Islet precursor cell (in vitro differentiated cells): ENCODE results near the gene CTNND2.
A peak's percentile ranks its signal among the peaks of the same experiment; 100 is the strongest.

ENCODE experiments used
- DNase-seq: peaks from one replicate; pipeline ENCODE4 v3.0.0-alpha.2; 2018

CTNND2 gene

GRCh38 chr5:11777096-11777495 lies 127.2 kb downstream of the CTNND2 start:
- DNase-seq, result no peak

GRCh38 chr5:11770310-11770709 lies 133.9 kb downstream of the CTNND2 start:
- DNase-seq, result no peak

GRCh38 chr5:11760934-11761603 lies 143.2 kb downstream of the CTNND2 start:
- no peak for DNase-seq

- no peak for DNase-seq
Measured at GRCh38 chr5:11758321-11758720, 145.9 kb downstream of the CTNND2 start.

DNA sequence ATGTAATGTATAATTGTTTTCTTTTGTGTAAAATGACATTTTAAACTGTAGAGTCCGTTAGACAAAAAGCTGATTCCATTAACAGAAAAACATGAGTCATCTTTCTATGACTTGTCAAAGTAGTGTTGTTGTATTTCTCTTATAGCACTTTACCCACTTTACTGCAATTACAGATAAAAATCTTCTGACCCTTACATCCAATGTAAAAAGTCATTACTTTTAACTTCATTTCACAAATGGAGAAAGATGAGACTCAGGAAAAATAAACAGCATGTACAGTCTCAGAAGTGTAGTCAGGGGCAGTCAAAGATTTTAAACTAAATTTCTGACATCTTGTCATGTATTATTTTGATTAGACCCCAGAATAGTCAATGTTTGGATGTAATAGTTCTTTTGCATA lies 146.6 kb downstream of the CTNND2 start:
- DNase-seq, result no peak

GRCh38 chr5:11737010-11737409 lies 167.2 kb downstream of the CTNND2 start:
- DNase-seq, result no peak

DNA sequence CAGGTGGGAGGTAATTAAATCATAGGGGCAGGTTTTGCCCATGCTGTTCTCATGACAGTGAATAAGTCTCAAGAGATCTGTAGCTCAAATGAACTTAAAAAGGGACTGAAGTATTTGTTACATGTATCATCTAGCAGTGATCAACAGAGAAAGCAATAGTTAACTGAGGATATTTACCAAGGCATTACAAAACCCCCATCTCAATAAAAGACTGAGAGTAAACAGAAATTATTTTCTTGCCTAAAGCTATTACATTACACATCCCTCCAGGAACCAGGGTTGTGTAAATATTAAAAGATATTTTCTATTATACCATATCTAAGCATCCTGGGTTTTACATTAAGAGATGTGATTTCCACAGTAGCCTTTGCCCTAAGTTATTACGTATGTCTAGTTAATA lies 169.9 kb downstream of the CTNND2 start:
- DNase-seq, result no peak

- DNase-seq, result no peak
Measured at GRCh38 chr5:11733840-11734192, 170.4 kb downstream of the CTNND2 start.

DNA sequence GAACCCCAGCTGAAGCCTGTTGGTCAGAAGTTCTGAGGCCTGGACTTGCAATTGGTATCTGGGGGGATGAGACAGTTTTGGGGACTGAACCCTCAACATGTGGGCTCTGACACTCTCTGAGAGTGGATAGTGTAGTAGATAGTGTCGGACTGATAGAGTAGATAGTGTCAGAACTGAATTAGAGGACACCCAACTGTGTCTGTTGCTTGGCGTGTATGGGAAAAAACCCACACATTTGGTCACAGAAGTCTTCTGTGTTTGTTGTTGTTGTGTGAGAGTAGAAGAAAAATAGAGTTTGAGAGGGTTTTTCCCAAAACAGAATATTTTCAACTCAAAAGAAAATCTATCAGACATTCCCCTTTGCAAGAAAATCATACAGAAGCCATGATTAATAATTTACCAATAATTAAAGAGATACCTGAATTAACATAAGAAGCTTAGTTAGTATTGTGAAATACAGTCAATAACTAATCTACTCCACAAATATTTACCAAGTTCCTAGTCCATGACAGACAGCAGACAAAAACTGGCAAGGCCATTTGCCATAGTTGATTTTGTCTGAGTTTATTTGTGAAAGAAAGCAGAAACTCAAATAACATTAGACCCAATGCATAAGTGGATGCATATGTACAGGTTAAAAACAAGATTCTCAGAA lies 170.9 kb downstream of the CTNND2 start:
- no peak for DNase-seq

- peak; percentile 77 for DNase-seq
Measured at GRCh38 chr5:11724940-11725339, 179.3 kb downstream of the CTNND2 start.

GRCh38 chr5:11719888-11720481 lies 184.3 kb downstream of the CTNND2 start:
- DNase-seq, result peak; percentile 89

- no peak for DNase-seq
Measured at GRCh38 chr5:11715461-11716196, 188.6 kb downstream of the CTNND2 start.

GRCh38 chr5:11711932-11712331 lies 192.3 kb downstream of the CTNND2 start:
- DNase-seq, result no peak

GRCh38 chr5:11709021-11709420 lies 195.2 kb downstream of the CTNND2 start:
- peak; percentile 80 for DNase-seq

DNA sequence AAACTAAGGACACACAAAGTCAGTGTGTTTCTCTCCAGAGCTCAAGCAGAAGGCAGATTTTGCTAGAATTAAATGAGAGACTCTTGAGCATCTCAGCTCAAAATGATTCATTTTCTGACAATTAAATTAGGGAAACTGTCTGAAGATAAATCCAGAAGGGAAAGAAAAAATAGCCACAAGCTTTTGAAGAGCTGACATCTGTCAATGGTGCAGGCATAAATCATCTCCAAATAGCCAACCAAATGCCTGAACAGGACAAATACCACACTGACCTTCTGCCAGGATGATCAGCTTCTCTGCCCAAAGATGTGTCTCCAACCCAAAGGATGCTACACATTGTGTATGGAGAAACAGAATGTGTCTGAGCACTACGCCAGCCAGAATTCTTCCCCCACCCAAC lies 199.3 kb downstream of the CTNND2 start:
- DNase-seq, result no peak

DNA sequence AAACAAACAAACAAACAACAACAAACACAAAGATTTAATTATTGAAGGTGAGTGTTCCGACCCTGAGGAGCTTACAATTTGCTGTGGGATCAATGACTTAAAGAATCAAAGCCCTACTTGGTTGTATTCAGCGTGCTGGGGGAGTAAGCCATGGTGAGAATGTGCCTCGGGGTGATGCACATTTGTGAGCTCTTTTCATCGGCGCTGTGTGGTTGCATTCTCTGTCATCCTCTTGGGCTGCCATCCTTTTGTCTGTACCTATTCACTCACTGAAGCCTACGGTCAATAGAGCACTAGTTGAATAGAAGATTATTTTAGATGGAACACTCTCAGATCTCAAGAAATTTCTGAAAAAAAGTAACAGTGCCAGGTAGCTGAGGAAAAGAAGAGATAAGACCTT lies 203.9 kb downstream of the CTNND2 start:
- no peak for DNase-seq

DNA sequence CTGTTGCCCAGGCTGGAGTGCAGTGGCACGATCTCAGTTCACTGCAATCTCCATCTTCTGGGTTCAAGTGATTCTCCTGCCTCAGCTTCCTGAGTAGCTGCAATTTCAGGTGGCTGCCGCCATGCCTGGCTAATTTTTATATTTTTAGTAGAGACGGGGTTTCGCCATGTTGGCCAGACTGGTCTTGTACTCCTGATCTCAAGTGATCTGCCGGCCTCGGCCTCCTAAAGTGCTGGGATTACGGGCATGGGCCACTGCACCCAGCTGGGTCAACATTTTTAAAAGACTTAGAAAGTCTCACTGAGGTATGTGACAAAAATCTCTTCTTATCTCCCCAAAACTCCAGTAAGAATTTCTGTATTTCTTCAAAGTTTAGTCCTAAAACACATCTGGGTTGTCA lies 211.6 kb downstream of the CTNND2 start:
- no peak for DNase-seq

DNA sequence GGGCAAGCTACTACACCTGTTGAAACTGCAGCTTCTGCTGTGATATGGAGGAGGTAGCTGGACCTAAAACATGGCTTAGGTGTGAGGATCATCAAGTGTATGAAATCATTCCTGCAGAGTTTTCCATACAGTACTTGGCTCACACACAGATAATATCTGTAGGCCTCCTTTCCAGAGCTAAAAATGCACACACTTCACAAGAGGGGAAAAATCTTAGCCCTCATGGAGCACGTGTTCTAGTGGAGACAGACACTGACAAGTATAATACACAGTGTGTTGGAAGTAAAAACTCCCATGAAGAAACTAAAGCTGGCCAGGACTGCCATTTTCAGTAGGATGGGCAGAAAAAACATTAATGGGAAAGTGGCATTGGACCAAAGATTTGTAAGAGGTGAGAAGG lies 216.7 kb downstream of the CTNND2 start:
- DNase-seq, result no peak

GRCh38 chr5:11684607-11685006 lies 219.6 kb downstream of the CTNND2 start:
- no peak for DNase-seq

GRCh38 chr5:11683666-11684065 lies 220.6 kb downstream of the CTNND2 start:
- no peak for DNase-seq

GRCh38 chr5:11681796-11682195 lies 222.4 kb downstream of the CTNND2 start:
- peak; percentile 91 for DNase-seq

DNA sequence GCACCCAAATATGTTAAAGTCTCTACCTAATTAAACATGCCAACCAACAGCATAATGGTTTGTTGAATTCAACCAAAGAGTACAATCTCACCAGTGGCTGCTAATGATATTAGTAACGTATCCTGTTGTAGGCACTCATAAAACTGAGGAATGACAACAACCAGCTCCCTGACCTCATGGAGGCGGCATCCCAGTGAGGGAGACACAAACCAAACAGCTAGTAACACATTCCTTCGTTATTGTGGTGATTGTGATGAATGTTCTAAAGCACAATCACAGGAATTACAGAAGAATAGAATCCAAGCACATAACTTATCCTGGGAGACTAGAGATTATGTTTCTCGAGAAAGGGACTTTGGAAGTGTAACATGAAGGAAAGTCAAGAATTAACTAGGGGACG lies 224.6 kb downstream of the CTNND2 start:
- DNase-seq, result peak; percentile 69

DNA sequence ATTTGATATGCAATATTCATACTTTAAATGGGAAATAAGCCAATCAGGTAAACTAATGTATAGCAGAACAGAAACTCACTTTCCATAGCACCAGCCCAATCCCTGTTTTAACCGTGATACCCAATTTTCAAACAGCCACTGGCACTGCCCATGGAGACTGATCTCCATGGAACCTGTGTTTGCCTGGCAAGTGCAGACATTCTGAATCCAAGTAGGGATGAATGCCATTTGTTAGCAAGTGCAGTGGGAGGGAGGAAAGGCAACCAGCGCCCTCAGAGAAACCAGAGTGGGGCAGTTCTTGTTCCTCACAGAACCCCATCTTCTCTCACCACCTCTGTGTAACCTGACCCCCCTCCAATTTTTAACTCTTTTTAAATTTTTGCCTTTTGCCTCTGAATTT lies 229.1 kb downstream of the CTNND2 start:
- no peak for DNase-seq
